GM19193 (cell line): ENCODE measurements around the gene SLC6A7.

ENCODE experiments used
- POLR2A ChIP-seq: IDR thresholded peaks from 4 replicates; pipeline ENCODE4 v1.6.1; 2011; ENCODE audit not compliant: insufficient read depth, insufficient read length; ENCODE audit errors: extremely low read depth

SLC6A7 gene

DNA sequence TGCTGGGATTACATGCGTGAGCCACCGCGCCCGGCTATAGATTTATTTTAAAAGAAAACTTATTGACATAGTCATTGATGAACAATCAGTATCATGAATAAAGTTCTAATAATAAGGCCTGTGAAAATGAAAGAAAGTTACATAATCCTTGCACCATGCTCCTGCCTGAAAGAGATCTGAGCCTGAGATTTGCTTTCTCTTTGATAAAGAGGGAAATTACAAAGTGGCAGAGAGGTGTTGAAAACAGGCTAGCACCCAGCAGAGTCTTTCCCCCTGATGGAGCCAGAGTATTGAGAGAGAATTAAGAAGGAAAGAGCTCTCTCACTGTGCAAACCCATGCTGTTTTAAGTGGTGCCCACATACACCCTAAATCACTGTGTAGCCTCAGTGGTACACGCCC, 37.2 kb downstream of the SLC6A7 start:
- no peak for TF ChIP-seq POLR2A

DNA sequence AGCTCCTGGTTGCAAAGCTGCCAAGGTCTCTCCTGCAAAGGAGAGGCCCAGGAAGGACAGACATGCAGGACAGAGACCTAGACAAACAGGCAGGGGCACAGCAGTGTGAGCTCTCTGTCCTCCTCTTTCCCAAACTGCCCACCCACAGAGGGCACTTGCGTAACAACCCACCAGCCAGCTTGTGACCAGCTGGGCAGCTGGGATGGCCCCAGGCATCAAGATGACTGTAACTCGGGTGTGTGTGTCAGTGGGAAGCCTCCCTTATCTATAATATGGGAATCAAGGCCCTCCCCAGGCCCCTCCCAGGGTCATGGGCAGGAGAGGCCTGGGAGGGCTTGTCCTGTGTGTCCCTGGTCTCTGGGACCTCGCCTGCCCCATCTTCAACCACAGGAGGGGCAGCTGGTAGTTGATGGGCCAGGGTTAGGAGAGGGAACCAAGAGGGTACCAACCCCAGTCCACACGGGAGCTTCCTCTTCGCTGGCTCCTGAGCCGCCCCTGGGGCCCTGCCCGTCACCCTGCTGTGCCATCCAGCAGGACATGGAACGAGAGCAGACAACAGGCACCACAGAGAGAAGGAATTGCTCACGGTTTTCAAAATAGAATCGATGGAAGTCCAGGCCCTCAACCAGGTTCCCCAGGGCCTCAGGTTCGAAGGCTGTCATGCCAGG, 37.9 kb downstream of the SLC6A7 start:
- TF ChIP-seq POLR2A: no peak

- TF ChIP-seq POLR2A: no peak
These were observed 39.7 kb downstream of the SLC6A7 start for GRCh38 chr5:150229571-150229970.

GRCh38 chr5:150230842-150231241, 41.0 kb downstream of the SLC6A7 start:
- TF ChIP-seq POLR2A: no peak

DNA sequence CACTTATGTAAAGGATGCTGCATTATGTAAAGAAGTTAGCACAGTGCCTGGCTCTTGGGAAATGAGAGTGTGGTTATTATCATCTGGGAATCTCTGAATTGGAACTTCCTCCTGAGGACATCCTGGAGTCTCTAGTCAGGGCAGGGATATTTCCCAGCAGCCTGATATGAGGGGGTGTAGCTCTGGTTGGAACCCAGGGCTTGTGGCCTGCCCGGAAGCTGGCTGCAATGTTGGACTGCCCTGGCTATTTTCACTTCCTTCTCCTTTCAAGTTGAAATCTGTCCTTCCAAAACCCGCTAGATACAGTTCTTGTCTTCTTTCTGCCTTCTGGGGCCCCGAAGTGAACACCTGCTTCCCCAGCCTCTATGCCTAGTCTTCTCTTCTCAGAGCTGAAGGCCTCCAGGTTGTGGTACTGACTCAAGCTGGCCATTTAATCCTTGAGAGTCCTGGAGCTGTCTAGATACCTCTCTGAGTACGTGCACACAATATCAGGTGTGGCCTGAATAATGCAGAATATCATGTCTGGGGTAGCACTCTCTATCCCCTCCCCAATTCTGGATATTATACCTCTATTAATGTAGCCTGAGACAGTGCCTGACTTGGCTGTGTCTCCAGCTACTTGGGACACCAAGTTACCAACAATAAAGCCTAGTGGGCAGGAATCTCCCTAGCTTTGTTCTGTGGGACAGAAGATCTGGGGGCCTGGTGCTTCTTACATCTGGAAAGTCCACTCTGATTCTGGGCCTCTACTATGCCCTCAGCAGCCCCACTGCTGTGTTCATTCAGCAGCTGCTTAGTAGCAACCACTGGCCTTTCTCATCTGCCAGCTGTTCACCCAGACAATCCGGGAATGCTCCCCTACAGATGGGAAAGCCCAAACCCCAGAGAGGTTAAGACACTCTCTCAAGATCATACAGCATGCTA, 45.0 kb downstream of the SLC6A7 start:
- TF ChIP-seq POLR2A: no peak

DNA sequence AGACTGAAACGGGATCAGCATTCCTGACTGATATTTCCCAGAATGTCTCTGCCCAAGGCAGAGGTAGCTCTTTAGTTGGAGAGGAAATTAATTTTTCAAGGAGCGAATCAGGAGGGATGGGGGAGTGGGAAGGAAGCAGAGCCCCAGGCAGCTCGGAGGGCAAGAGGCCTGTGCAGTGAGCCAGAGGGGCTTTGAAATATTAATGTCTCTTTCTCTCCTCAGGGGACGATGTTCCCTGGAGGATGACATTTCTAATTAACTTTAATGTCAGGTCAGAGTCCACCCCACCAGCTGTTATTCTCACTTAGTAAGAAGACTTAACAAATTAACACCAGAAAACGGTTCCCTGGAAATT, 45.6 kb downstream of the SLC6A7 start:
- TF ChIP-seq POLR2A: no peak

- no peak for TF ChIP-seq POLR2A
These were observed 46.5 kb downstream of the SLC6A7 start for GRCh38 chr5:150236313-150236712.

- TF ChIP-seq POLR2A: no peak
These were observed 47.3 kb downstream of the SLC6A7 start for GRCh38 chr5:150236981-150237754.

DNA sequence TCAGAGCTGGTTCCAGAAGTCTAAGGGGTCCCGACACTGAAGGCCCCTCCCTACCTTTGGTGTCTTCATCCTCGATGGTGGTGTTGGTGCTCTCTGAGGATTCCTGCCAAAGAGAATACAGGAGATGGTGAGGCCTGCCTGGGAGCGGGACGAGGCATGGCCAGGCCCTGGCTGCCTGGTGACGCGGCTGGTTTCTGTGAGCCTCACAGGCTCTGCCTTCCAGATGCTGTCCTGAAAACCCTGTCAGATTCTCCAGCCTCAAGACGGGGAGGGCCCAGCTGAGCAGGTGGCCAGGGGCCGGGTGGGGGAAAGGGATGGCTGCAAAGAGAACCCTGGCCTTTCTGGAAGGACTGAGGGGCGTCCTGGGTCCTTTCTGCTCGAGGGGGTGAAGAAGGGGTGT, 48.8 kb downstream of the SLC6A7 start:
- TF ChIP-seq POLR2A: no peak

DNA sequence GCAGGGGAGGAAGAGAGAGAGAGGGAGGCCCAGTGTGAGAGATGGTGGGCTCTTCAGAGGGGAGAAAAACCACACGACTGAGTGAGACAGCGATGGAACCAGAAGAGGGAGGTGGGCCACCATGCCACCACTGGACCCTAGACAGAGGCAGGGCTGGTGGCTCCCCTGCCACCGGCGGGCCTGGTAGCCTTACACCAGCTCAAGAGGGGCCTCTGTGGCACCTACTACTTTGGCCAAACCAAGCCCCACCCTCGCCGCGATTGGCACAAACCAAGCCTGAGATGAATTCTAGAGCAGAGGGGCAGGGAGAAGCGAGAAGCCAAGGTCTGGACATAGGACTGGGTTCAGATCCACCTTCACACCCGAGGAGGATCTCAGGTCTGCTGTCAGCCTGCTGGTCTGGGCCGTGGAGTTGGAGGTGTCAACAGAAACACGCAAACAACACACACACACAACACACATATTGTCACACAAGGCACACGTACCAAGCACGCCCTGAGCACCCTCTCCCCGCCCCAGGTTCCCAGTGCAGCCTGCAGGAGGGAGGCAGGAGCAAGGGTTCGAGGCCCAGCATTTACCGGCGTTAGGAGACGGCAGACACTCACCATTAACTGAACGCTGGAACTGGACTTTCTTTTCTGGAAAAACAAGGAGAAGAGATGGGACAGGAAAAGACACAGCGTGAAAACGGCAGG, 49.4 kb downstream of the SLC6A7 start:
- no peak for TF ChIP-seq POLR2A

- TF ChIP-seq POLR2A: no peak
These were observed 49.9 kb downstream of the SLC6A7 start for GRCh38 chr5:150239794-150240122.

GRCh38 chr5:150241298-150242160, 51.7 kb downstream of the SLC6A7 start:
- TF ChIP-seq POLR2A: no peak

DNA sequence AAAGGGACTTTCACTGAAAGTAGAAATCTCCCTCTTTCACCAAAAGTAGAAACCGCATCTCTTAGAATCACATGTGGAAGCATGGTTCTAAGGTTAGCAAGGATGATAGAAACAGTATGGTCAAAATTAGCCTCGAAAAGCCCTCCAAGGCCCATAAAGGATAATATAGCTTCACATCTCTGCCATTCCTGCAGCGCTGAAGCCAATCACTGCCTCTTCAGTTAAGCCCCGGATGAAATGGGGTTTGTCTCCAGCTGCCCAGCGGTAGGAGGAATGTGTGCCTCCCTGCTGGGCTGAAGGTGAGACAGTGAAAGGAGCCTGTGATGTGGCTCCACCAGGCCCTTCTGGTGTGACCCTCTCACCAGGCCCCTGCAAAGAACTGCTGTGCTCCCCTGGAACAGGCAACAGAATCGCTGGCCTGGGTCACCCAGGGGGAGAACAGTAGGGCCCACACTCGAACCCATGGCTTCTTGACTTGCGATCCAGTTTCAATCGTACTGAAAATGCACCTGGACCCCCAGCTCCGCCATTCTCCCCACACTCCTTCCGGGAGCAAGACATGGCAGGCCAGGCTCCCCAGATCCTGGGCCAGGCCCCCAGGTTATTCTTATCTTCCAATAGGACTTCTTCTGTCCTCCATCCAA, 52.5 kb downstream of the SLC6A7 start:
- TF ChIP-seq POLR2A: no peak

- TF ChIP-seq POLR2A: no peak
These were observed 53.7 kb downstream of the SLC6A7 start for GRCh38 chr5:150243590-150243989.
